ENCODE data around the gene SYT12.

- TF ChIP-seq CTCF (IDR thresholded peaks at IDR 0.05; ENCODE audit: insufficient read depth, low read length, poor library complexity, severe bottlenecking): no peak
- no peak for TF ChIP-seq EZH2phosphoT487 (conservative IDR thresholded peaks at IDR 0.05; ENCODE audit: low read length)
Observed at GRCh38 chr11:67031791-67032561, 9.0 kb downstream of the SYT12 start.

Data from SU-DHL-6 (cell line).